ENCODE results near the gene YWHAE. TPM values are rescaled to one million over a fixed set of nuclear protein-coding genes. Genes with fewer than 3 reads are reported as not detected.
A peak's percentile ranks its signal among the peaks of the same experiment; 100 is the strongest.
"Not testable (repeated sequence)": the region's sequence is repeated elsewhere in the genome, so short reads cannot be mapped to it uniquely, and the experiment has no call there.

Gene YWHAE
- total RNA-seq, 2 donors from 2014 or later, result 655 to 703 TPM

DNA sequence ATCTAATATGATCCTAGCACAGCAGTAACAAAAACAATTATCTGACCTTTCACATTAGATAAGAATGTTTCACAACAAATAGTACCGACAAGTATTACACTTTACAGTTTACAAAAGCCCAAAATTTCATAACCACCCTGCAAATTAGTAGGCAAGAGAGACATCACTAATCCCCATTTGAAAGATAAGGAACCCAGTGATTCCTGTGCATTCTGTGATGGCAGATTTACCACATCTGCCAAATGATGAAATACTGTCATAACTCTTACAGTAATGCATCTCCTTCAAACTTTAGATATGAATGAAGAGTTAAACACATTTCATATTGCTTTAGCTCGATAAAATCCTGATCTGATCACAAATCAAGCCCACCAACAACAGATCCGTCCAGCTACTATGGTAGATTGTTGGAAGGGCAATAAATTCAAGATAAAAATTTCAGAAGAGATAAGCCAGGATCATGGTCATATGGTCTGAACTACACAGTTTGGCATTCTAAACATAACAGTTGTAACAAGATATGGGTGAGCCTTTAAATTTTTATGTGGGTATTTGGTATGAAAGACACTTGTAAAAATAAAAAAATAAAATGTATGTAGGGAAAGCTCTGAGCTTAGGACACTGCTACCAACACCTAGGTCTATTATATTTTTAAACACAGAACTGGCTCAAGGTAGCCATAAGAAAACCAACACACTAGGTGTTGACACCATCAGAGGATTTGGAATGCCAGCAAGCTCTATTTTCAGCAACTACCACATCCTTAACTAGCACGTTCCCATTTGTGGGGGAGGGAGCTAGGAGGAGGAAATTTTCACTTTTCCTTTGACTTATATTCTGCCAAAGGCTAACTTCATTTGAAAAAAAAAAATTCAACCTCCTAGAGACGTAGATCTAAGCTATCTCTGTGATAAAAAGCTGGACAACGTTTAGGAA is 9.3 kb downstream of the YWHAE start:
- Histone ChIP-seq H3K9me3 (no peaks in the 10 kb centered on the region), H3K27ac (peak overlapping the region; percentile 70 to 86), H3K36me3 (no peaks in the 10 kb centered on the region), H3K4me1 (peaks cover 0 to 92% of the 10 kb centered on the region in 2 donors), H3K27me3 (no peaks in the 10 kb centered on the region), H3K4me3 (peak overlapping the region in 1 of 2 donors; percentile 8)
- TF ChIP-seq, protein P1, sequence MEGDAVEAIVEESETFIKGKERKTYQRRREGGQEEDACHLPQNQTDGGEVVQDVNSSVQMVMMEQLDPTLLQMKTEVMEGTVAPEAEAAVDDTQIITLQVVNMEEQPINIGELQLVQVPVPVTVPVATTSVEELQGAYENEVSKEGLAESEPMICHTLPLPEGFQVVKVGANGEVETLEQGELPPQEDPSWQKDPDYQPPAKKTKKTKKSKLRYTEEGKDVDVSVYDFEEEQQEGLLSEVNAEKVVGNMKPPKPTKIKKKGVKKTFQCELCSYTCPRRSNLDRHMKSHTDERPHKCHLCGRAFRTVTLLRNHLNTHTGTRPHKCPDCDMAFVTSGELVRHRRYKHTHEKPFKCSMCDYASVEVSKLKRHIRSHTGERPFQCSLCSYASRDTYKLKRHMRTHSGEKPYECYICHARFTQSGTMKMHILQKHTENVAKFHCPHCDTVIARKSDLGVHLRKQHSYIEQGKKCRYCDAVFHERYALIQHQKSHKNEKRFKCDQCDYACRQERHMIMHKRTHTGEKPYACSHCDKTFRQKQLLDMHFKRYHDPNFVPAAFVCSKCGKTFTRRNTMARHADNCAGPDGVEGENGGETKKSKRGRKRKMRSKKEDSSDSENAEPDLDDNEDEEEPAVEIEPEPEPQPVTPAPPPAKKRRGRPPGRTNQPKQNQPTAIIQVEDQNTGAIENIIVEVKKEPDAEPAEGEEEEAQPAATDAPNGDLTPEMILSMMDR (IDR thresholded peaks at IDR 0.05), result no peak
- no peak for DNase-seq (ENCODE audit: low spot score)

DNA sequence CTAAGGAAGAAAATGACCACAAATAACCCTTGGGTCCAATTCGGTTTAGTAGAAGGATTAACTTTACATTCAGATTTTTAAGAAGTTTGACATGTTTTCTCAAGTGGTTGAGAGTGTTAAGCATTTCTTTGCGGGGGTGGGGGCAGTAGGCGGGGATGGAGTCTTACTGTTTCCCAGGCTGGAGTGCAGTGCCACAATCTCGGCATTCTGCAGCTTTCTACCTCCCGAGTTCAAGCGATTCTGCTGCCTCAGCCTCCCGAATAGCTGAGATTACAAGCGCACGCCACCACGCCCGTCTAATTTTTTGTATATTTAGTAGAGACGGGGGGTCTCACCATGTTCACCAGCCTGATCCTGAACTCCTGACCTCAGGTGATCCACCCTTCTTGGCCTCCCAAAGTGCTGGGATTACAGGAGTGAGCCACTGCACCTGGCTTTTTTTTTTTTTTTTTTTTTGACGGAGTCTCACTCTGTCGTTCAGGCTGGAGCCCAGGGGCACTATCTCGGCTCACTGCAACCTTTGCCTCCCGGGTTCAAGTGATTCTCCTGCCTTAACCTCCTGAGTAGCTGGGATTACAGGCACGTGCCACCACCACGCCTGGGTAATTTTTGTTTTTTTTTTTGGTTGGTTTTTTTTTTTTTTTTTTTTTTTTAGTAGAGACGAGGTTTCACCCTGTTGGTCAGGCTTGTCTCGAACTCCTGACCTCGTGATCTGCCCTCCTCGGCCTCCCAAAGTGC is 12.4 kb downstream of the YWHAE start:
- Histone ChIP-seq H3K27ac (peak overlapping the region; percentile 16 to 24), H3K4me1 (peaks cover 0 to 94% of the 10 kb centered on the region in 2 donors)
- not testable (repeated sequence) for H3K36me3 ChIP-seq; H3K4me3 ChIP-seq; H3K9me3 ChIP-seq; H3K27me3 ChIP-seq; DNase-seq (ENCODE audit: low spot score)

DNA sequence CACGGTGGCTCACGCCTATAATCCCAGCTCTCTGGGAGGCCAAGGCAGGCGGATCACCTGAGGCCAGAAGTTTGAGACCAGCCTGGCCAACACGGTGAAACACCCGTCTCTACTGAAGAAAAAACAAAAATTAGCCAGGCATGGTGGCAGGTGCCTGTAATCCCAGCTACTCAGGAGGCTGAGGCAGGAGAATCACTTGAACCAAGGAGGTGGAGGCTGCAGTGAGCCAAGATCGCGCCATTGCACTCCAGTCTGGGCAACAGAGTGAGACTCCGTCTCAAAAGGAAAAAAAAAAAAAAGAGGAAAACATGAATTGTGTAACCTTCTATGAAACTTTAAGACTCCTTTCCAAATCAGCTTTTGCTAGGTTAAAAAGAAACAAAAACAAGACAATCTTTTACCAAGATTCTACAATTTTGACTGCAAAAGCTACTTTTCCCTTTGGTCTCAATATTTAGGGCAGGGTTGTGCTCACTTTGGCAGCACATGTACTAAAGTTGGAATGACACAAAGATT is 13.3 kb downstream of the YWHAE start:
- not testable (repeated sequence) for H3K4me3 ChIP-seq; H3K9me3 ChIP-seq; H3K27ac ChIP-seq; DNase-seq (ENCODE audit: low spot score); H3K27me3 ChIP-seq; H3K36me3 ChIP-seq
- peaks cover 0 to 92% of the 10 kb centered on the region in 2 donors for H3K4me1 ChIP-seq

DNA sequence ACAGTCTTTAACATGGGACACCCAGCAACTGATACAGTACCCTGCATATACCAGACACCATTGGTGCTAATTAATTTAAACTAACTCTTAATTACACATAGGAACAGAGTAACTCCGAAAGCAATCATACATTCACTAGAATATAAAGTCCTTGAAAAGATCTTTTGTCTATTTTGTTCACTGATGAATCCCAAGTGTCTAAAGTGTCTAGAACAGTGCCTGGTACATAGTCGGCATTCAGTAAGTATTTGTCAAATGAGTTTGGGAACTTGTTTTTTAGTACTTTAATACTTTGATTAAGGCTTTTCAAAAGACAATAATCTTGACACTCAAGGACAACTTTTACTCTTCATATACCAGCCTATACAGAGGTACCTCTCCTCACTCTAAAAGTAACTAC is 13.8 kb downstream of the YWHAE start:
- Histone ChIP-seq H3K27ac (no peak overlapping the region), H3K9me3 (no peaks in the 10 kb centered on the region), H3K4me3 (no peak overlapping the region), H3K27me3 (no peaks in the 10 kb centered on the region), H3K36me3 (no peaks in the 10 kb centered on the region), H3K4me1 (peaks cover 0 to 92% of the 10 kb centered on the region in 2 donors)
- TF ChIP-seq, protein P1 (IDR thresholded peaks at IDR 0.05), result no peak
- DNase-seq (ENCODE audit: low spot score), result no peak

DNA sequence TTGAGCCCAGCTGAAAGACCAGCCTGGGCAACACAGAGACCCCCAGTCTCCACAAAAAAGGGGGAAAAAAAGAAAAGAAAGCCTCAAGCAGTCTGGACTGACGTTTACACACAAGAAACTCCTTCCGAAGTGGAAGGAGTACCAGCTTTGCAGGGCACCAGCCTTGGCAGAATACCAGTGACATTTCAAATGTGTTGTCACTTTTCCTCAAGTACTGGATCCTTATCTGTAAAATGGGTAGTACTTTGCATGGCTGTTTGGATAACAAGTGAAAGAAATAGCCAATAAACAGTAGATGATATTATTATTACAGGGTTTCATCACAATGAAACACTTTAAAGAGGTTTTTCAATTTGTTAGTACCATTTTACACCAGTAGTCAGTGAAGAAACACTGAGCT is 14.2 kb downstream of the YWHAE start:
- TF ChIP-seq, protein P1 (IDR thresholded peaks at IDR 0.05), result no peak

DNA sequence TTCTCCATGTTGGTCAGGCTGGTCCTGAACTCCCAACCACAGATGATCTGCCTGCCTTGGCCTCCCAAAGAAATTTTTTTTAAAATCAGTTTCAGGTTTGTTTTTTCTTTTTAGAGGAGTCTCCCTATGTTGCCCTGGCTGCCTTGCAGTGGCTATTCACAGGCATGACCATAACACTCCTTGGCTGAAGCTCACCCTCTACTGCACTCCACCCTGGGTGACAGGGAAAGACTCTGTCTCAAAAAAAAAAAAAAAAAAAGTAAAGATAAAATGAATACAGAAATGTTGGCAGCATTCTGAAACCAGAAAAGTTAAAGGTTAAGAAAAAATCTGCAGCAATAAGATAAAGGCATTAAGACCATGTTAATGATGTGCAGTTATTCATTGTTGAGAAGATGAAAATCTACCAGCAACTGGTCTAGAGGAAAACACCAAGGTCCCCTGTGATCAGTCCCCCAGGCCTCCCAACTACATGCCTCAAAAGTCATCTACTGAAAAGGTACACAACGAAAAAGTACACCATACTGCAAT is 15.1 kb downstream of the YWHAE start:
- Histone ChIP-seq H3K27me3 (no peaks in the 10 kb centered on the region), H3K27ac (peak overlapping the region; percentile 1 to 20), H3K9me3 (no peaks in the 10 kb centered on the region), H3K36me3 (no peaks in the 10 kb centered on the region), H3K4me1 (peaks cover 0 to 92% of the 10 kb centered on the region in 2 donors), H3K4me3 (no peak overlapping the region)
- TF ChIP-seq, protein P1 (IDR thresholded peaks at IDR 0.05), result no peak
- no peak for DNase-seq (ENCODE audit: low spot score)

More for the DNA sequence above, 14.2 kb downstream of the YWHAE start:
- Histone ChIP-seq H3K27ac (no peak overlapping the region), H3K4me3 (no peak overlapping the region), H3K36me3 (no peaks in the 10 kb centered on the region), H3K27me3 (no peaks in the 10 kb centered on the region), H3K9me3 (no peaks in the 10 kb centered on the region), H3K4me1 (peaks cover 0 to 92% of the 10 kb centered on the region in 2 donors)
- no peak for DNase-seq (ENCODE audit: low spot score)

All from right atrium auricular region (tissue), 2 donors.